ENCODE results near the gene GNG12. TPM values are rescaled to one million over a fixed set of nuclear protein-coding genes. Genes with fewer than 3 reads are reported as not detected.
A peak's percentile ranks its signal among the peaks of the same experiment; 100 is the strongest.

The GNG12 gene
- total and polyA plus RNA-seq, 12 donors: 15.3 to 121 (median 84.7) TPM

DNA sequence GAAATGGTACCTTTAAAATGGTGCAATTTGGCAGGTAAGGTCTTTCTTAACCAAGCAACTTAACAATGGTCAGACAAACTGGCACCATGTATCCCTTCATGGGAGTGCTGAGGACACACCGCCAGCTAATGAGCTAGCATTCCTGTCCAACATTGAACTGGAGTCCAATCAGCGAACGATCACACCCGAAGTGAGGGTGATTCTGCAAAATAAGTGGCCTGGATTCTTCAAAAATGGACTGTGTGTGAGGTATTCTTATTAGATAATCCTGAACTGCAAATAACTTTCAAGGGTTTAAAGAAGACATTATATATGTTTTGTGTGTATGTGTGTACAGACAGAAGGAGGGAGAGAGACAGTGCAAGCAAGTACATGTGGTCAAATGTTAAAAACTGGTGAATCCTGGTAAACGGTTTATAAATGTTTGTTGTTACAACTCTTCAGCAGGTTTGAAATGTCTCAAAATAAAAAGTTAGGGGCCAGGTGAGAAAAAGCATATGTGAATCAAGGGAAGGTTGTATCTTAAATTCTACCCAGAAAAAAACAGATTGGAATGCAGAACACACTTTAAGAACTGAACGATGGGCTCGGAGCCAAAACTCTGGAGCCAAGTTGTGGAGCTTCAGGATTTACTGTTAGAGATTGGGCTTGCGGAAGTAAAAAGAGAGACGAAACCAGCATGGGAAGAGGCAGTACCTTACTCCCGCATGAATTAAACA, 127.4 kb downstream of the GNG12 start:
- no peaks in the 10 kb centered on the region for H3K27me3 ChIP-seq
- intact Hi-C loops (cut with DNase I): no loop called here
- WGBS, 4 donors: 80 to 84% (median 81%) methylated on average over 10 of the region's 10 CpGs
- H3K36me3 ChIP-seq (replicated peaks in 1 of 2): no peaks in the 10 kb centered on the region
- no peak for TF ChIP-seq CTCF (IDR thresholded peaks at IDR 0.05)
- no peak for TF ChIP-seq POLR2A (IDR thresholded peaks at IDR 0.05)
- DNase-seq: no peak
- H3K9me3 ChIP-seq (replicated peaks in 1 of 3): no peaks in the 10 kb centered on the region
- peaks cover 0 to 12% of the 10 kb centered on the region in 2 donors for H3K4me1 ChIP-seq (replicated peaks in 1 of 2)
- H3K4me3 ChIP-seq: no peak overlapping the region
- no peak overlapping the region for H3K27ac ChIP-seq

GRCh38 chr1:67704351-67704750, 128.9 kb downstream of the GNG12 start:
- WGBS, 4 donors: 85 to 100% (median 89%) methylated on average over 3 of the region's 3 CpGs
- no peak overlapping the region for H3K4me3 ChIP-seq
- intact Hi-C loops (cut with DNase I): no loop called here
- no peak overlapping the region for H3K27ac ChIP-seq
- H3K9me3 ChIP-seq (replicated peaks in 1 of 3): no peaks in the 10 kb centered on the region
- peaks cover 0 to 7% of the 10 kb centered on the region in 2 donors for H3K4me1 ChIP-seq (replicated peaks in 1 of 2)
- H3K27me3 ChIP-seq: no peaks in the 10 kb centered on the region
- TF ChIP-seq CTCF (IDR thresholded peaks at IDR 0.05): no peak
- no peak for TF ChIP-seq POLR2A (IDR thresholded peaks at IDR 0.05)
- no peaks in the 10 kb centered on the region for H3K36me3 ChIP-seq (replicated peaks in 1 of 2)
- DNase-seq: no peak

DNA sequence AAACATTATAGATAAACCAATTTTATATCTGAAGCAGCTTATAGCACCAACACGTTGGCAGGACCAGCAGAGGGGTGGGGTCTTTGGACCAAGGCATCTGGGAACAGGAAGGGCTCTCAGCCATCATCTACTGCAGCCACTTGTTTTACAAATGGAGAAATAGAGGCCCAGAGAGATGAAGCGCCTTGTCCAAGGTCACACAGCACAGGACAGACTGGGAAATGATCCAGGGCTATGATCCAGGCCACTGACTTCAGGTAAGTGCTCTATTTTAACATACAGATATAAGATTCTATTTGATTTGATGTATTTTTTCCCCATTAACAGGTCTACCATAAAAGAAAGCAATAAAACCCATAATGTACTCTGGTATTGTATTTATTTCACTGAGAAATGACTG, 131.4 kb downstream of the GNG12 start:
- peaks cover 0 to 8% of the 10 kb centered on the region in 2 donors for H3K4me1 ChIP-seq (replicated peaks in 1 of 2)
- no peak overlapping the region for H3K27ac ChIP-seq
- H3K9me3 ChIP-seq (replicated peaks in 1 of 3): no peaks in the 10 kb centered on the region
- no peak overlapping the region for H3K4me3 ChIP-seq
- no peak for DNase-seq
- intact Hi-C loops (cut with DNase I): no loop called here
- H3K36me3 ChIP-seq (replicated peaks in 1 of 2): no peaks in the 10 kb centered on the region
- WGBS, 4 donors: 64 to 80% (median 75%) methylated on average over 2 of the region's 2 CpGs
- no peaks in the 10 kb centered on the region for H3K27me3 ChIP-seq
- TF ChIP-seq CTCF (IDR thresholded peaks at IDR 0.05) (no peak), POLR2A (IDR thresholded peaks at IDR 0.05) (no peak)

DNA sequence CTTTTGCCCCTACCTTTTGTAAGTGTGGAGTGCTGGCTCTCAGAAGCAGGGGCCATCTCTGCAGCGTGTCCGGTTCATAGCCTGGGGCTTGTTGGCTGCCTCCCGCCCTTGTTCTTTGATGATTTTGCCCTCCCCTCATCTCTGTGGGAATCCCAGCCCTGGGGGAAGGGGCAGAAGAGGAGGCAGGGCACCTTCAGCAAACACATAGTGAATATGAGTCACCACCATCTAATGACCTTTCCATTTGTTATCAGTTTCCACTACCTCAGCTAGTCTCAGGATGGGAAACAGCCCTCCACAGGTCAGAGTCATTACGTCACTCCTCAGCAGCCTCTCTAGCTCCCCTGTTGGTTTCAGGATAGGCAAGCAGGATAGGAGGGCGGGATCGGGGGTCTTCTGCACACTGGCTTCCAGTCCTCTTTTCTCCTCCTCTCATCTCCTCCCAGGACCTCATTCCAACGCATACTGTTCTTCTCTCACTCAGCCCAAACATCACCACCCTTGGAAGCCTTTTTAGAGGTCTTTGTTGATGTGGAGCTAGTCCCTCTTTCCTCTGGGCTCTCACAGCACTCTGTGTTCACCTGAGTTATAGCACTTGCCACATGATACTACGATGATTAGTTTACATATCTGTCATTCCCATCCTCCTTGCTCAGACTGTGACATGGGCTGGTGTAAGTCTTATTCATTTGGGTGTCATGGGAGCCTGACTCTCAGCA, 132.4 kb downstream of the GNG12 start:
- WGBS, 4 donors: 70 to 81% (median 75%) methylated on average over 8 of the region's 8 CpGs
- no peak overlapping the region for H3K4me3 ChIP-seq
- intact Hi-C loops (cut with DNase I): no loop called here
- no peaks in the 10 kb centered on the region for H3K9me3 ChIP-seq (replicated peaks in 1 of 3)
- no peaks in the 10 kb centered on the region for H3K27me3 ChIP-seq
- DNase-seq: peak in 5 of 7 donors; percentile 26 to 62 (median 44)
- peaks cover 0 to 8% of the 10 kb centered on the region in 2 donors for H3K4me1 ChIP-seq (replicated peaks in 1 of 2)
- H3K27ac ChIP-seq: peak overlapping the region in 1 of 5 donors; percentile 32
- peak in 2 of 6 experiments; percentile 9 to 18 for TF ChIP-seq CTCF (IDR thresholded peaks at IDR 0.05)
- no peak for TF ChIP-seq POLR2A (IDR thresholded peaks at IDR 0.05)
- no peaks in the 10 kb centered on the region for H3K36me3 ChIP-seq (replicated peaks in 1 of 2)

Measured in adrenal gland (tissue), 12 donors.